GM12878 (cell line): ENCODE results near the gene RBM42. TPM values are rescaled to one million over a fixed set of nuclear protein-coding genes. Genes with fewer than 3 reads are reported as not detected.

ENCODE experiments used
- ATAC-seq: fragments of 200-7000 bp; cut with Tn5 transposase; 3 replicates; pipeline ENCODE4 v1.9.1; 2020; ENCODE audit warnings: mild to moderate bottlenecking, moderate library complexity
- BruUV-seq: library from RNA; stranded (reverse); fragments of 400-500 nt; replicated peaks from 2 replicates; lab custom pipeline; 2021; lab: Mats Ljungman, UMichigan
- CTCF ChIA-PET: fragments of 300-600 bp; sonication (Branson Sonifier 250); formaldehyde crosslinking; extraction: SDS; loops from one replicate; lab custom pipeline; 2021; ENCODE audit warnings: inconsistent platforms; lab: Yijun Ruan, JAX
- POLR2A ChIA-PET: fragments of 350-600 bp; formaldehyde crosslinking; extraction: SDS; loops from one replicate; lab custom pipeline; 2021; ENCODE audit warnings: inconsistent platforms; lab: Charles Lee
- RAD21 ChIA-PET: fragments of 300-600 bp; sonication (Branson Sonifier 250); formaldehyde crosslinking; loops from one replicate; lab custom pipeline; 2023; ENCODE audit warnings: antibody characterized with exemption; ENCODE audit not compliant: unreplicated experiment; lab: Charles Lee
- SMC1A ChIA-PET: fragments of 300-600 bp; sonication (Branson Sonifier 250); formaldehyde crosslinking; loops from one replicate; lab custom pipeline; 2023; ENCODE audit not compliant: unreplicated experiment, uncharacterized antibody; lab: Charles Lee
- DNase-seq: peaks from one replicate; pipeline ENCODE4 v3.0.0-alpha.2; 2011; ENCODE audit warnings: low read depth, low spot score
- FAIRE-seq: peaks from 3 replicates; lab custom pipeline; 2011; peaks lifted over from hg19 to GRCh38; lab: Jason Lieb, UNC
- H2AFZ ChIP-seq: 2 replicates; pipeline ENCODE4 v1.6.0; 2011; ENCODE audit warnings: low read depth, low read length, control low read depth; ENCODE audit not compliant: control insufficient read depth
- H3K27ac ChIP-seq: 2 replicates; pipeline ENCODE4 v1.5.1; 2011; ENCODE audit warnings: control low read depth; ENCODE audit not compliant: control insufficient read depth, insufficient read depth
- H3K27me3 ChIP-seq, 2 experiments: replicated peaks in 1 of 2; 2 replicates each; pipeline versions ENCODE4 v1.6.0 to v1.6.1; 2011; ENCODE audit warnings: low read length in 1 of 2; ENCODE audit not compliant: control insufficient read depth in 2 of 2, insufficient read depth in 2 of 2
- H3K36me3 ChIP-seq, 2 experiments: 2 replicates each; pipeline ENCODE4 v1.5.1; 2011; ENCODE audit warnings: low read length in 1 of 2; ENCODE audit not compliant: control insufficient read depth in 2 of 2, insufficient read depth in 2 of 2
- H3K4me1 ChIP-seq: 2 replicates; pipeline ENCODE4 v1.6.1; 2011; ENCODE audit warnings: mild to moderate bottlenecking, low read length, moderate library complexity, mixed read lengths; ENCODE audit not compliant: control insufficient read depth, insufficient read depth
- H3K4me2 ChIP-seq: 2 replicates; pipeline ENCODE4 v1.6.0; 2011; ENCODE audit warnings: control low read depth; ENCODE audit not compliant: control insufficient read depth, insufficient read depth
- H3K4me3 ChIP-seq: fragments of 200-600 bp; sonication (generic); 2 replicates; pipeline ENCODE4 v1.5.1; 2016
- H3K79me2 ChIP-seq: 2 replicates; pipeline ENCODE4 v1.6.0; 2011; ENCODE audit warnings: low read length; ENCODE audit not compliant: control insufficient read depth, insufficient read depth
- H3K9ac ChIP-seq: 2 replicates; pipeline ENCODE4 v1.8.0; 2011; ENCODE audit warnings: low read length, control low read depth, mixed read lengths; ENCODE audit not compliant: control insufficient read depth, insufficient read depth
- H3K9me3 ChIP-seq: replicated peaks from 3 replicates; pipeline ENCODE4 v1.5.1; 2011; ENCODE audit warnings: mild to moderate bottlenecking, low read length; ENCODE audit not compliant: control insufficient read depth, insufficient read depth
- H4K20me1 ChIP-seq: 2 replicates; pipeline ENCODE4 v1.6.0; 2011; ENCODE audit not compliant: control insufficient read depth, insufficient read depth
- BCLAF1 ChIP-seq: fragments of 450-650 bp; IDR thresholded peaks from 2 replicates; pipeline ENCODE4 v1.6.1; 2017; ENCODE audit warnings: antibody characterized with exemption, mild to moderate bottlenecking, moderate library complexity
- CEBPB ChIP-seq, 2 experiments: fragments of 150-350 bp in 1 of 2; IDR thresholded peaks; 2 replicates each; pipeline ENCODE4 v1.6.1; 2012 to 2014; ENCODE audit warnings: low read depth in 2 of 2, low read length in 2 of 2, borderline replicate concordance in 1 of 2, inconsistent platforms in 1 of 2
- IKZF1 ChIP-seq: fragments of 450-650 bp; conservative IDR thresholded peaks from 2 replicates; pipeline ENCODE4 v1.6.1; 2017; ENCODE audit warnings: antibody characterized with exemption, mild to moderate bottlenecking
- RAD21 ChIP-seq: IDR thresholded peaks from 2 replicates; pipeline ENCODE4 v1.6.1; 2011; ENCODE audit warnings: mild to moderate bottlenecking, low read depth, low read length, moderate library complexity; ENCODE audit not compliant: insufficient read depth
- SMC3 ChIP-seq: IDR thresholded peaks from 2 replicates; pipeline ENCODE4 v1.6.1; 2011; ENCODE audit warnings: low read length, improper control_type of control experiment, borderline replicate concordance
- SUZ12 ChIP-seq: fragments of 200-600 bp; sonication (generic); IDR thresholded peaks from one replicate; pipeline ENCODE4 v1.6.1; 2018; ENCODE audit warnings: antibody characterized with exemption, mild to moderate bottlenecking; ENCODE audit not compliant: unreplicated experiment
- WGBS: methylation state at CpG from one replicate; pipeline ENCODE4 v1.1.6; 2016; ENCODE audit warnings: low lambda C conversion rate; ENCODE audit not compliant: insufficient replicate concordance, insufficient coverage; ENCODE audit errors: missing lambda C conversion rate; 5-methylcytosine and 5-hydroxymethylcytosine counted together
- in situ Hi-C: fragments of 300-500 bp; cut with MboI; formaldehyde crosslinking; loops from 9 replicates; pipeline ENCODE4 v1.14.3; 2018; ENCODE audit warnings: mixed read lengths
- intact Hi-C: fragments of 100-400 bp; cut with micrococcal nuclease; formaldehyde crosslinking; loops from one replicate; pipeline ENCODE4 v1.14.2; 2022; ENCODE audit not compliant: unreplicated experiment
- polyA plus RNA-seq, 11 experiments: library from polyadenylated mRNA; depleted of rRNA in 4 of 11; unstranded in 6 of 11; stranded (reverse) in 5 of 11; fragments of >200 nt; fragmentation: Nextera tagmentation in 4 of 11; fragmentation: Illumina TruSeq in 1 of 11; extraction: Ambion mirVana in 4 of 11; extraction: Trizol in 1 of 11; gene quantifications; 1 replicate in 1 of 11; 2 replicates in 10 of 11; pipeline versions ENCODE4 v1.2.1 to v1.2.3, GENCODE V29; 2011 to 2016; ENCODE audit warnings: inconsistent platforms in 2 of 11, missing spikeins in 2 of 11, low read depth in 1 of 11
- total RNA-seq, 4 experiments: library from RNA; depleted of rRNA in 3 of 4; stranded (reverse); fragments of >200 nt in 3 of 4; fragmentation: Illumina TruSeq in 1 of 4; extraction: Trizol in 1 of 4; gene quantifications; 2 replicates each; pipeline versions ENCODE4 v1.2.1 to v1.2.3, GENCODE V29; 2013 to 2021
- TF ChIP-seq, protein P1 (sequence below), 3 experiments: IDR thresholded peaks in 2 of 3; conservative IDR thresholded peaks in 1 of 3; 2 replicates each; pipeline ENCODE4 v1.5.1; 2011; ENCODE audit warnings: low read depth in 3 of 3, low read length in 3 of 3, mild to moderate bottlenecking in 3 of 3, control low read depth in 2 of 3, moderate library complexity in 2 of 3, inconsistent platforms in 1 of 3, mixed read lengths in 1 of 3; ENCODE audit not compliant: control insufficient read depth in 2 of 3, insufficient read depth in 1 of 3; ENCODE audit errors: extremely low read depth in 1 of 3
- TF ChIP-seq, protein P2 (sequence below): IDR thresholded peaks from 2 replicates; pipeline ENCODE4 v1.6.1; 2012; ENCODE audit warnings: mild to moderate bottlenecking, low read depth, low read length

The RBM42 gene
- total and polyA plus RNA-seq, 10 of the 15 experiments (the other 5 are each of a cell fraction or from before 2014, with no cell fraction given), result 4.2 to 117 (median 48.5) TPM

DNA sequence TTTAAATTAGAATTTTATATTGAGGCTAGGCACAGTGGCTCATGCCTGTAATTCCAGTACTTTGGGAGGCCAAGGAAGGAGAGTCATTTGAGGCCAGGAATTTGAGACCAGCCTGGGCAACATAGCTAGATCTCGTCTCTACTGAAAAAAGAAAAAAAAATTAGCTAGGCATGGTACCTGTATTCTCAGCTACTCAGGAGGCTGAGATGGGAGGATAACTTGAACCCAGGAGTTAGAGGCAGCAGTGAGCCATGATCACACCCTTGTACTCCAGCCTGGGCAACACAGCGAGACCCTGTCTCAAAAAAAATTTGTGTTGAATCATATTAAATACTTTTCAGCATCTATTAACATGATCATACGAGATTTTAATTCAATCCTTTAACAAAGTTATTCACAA lies 38.0 kb upstream of the RBM42 start (continued):
- no peak for TF ChIP-seq BCLAF1
- TF ChIP-seq, all 136 proteins: peak for 0

DNA sequence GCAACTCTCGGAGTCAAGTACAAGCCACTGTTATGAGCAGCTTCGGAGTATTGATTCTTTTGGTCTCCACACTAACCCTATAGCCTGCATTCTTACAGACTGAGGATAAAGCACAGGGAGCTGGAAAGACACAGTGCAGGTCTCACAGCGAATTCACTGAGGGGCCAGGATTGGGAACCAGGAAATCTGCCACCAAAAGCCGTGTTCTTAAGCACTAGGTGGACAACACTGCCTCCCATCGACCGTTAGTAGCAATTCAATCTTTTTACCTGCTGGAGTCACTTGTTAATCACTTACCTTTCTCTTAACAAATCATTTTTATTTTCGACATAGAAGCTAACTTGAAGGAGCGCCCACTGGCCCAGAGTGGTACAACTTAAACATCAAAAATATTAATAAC lies 36.6 kb upstream of the RBM42 start:
- ChIA-PET POLR2A (interaction anchor here (0.5 to 1.8 kb wide), 3 partner anchors 29 to 179 kb away, joined by 5 to 10 read pairs (median 8); no protein-coding TSS in a partner anchor), CTCF (interaction anchor here (0.6 to 5.8 kb wide), 11 partner anchors 22 to 239 kb away, joined by 3 to 63 read pairs (median 4); no protein-coding TSS in a partner anchor), RAD21 (interaction anchor here (0.7 to 4.1 kb wide), 6 partner anchors 10 to 244 kb away, joined by 3 to 24 read pairs (median 4); partner anchors contain the start of gene COX6B1), SMC1A (interaction anchor here (1.1 to 4.6 kb wide), 5 partner anchors 12 to 342 kb away, joined by 3 to 28 read pairs (median 6); no protein-coding TSS in a partner anchor)
- in situ Hi-C loops, result no loop called here
- DNase-seq, result no peak
- Histone ChIP-seq H2AFZ (no peak overlapping the region), H3K27me3 (no peaks in the 10 kb centered on the region), H3K4me1 (no peaks in the 10 kb centered on the region; the same call in none of the 2 replicates), H4K20me1 (no peaks in the 10 kb centered on the region), H3K4me3 (no peak overlapping the region), H3K79me2 (no peaks in the 10 kb centered on the region), H3K9ac (no peak overlapping the region), H3K36me3 (no peaks in the 10 kb centered on the region), H3K27ac (no peak overlapping the region), H3K9me3 (no peaks in the 10 kb centered on the region), H3K4me2 (no peak overlapping the region)
- intact Hi-C loops, result loop anchor here (1.0 kb wide), 2 partner anchors 43 to 82 kb away; no protein-coding TSS in a partner anchor
- 22% methylated on average over 8 of the region's 8 CpGs for WGBS
- TF ChIP-seq SUZ12, result no peak
- peak; percentile 84 for TF ChIP-seq RAD21
- TF ChIP-seq, protein P1, sequence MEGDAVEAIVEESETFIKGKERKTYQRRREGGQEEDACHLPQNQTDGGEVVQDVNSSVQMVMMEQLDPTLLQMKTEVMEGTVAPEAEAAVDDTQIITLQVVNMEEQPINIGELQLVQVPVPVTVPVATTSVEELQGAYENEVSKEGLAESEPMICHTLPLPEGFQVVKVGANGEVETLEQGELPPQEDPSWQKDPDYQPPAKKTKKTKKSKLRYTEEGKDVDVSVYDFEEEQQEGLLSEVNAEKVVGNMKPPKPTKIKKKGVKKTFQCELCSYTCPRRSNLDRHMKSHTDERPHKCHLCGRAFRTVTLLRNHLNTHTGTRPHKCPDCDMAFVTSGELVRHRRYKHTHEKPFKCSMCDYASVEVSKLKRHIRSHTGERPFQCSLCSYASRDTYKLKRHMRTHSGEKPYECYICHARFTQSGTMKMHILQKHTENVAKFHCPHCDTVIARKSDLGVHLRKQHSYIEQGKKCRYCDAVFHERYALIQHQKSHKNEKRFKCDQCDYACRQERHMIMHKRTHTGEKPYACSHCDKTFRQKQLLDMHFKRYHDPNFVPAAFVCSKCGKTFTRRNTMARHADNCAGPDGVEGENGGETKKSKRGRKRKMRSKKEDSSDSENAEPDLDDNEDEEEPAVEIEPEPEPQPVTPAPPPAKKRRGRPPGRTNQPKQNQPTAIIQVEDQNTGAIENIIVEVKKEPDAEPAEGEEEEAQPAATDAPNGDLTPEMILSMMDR (IDR thresholded peaks at IDR 0.05 in 2 of 3, conservative IDR thresholded peaks at IDR 0.05 in 1 of 3; ENCODE audit: control insufficient read depth in 2 of 3, extremely low read depth in 1 of 3, insufficient read depth in 1 of 3, low read depth in 3 of 3, low read length in 3 of 3), result peak; percentile 64 to 74 (median 70); a peak in 5 of 6 replicates
- TF ChIP-seq, protein P2, sequence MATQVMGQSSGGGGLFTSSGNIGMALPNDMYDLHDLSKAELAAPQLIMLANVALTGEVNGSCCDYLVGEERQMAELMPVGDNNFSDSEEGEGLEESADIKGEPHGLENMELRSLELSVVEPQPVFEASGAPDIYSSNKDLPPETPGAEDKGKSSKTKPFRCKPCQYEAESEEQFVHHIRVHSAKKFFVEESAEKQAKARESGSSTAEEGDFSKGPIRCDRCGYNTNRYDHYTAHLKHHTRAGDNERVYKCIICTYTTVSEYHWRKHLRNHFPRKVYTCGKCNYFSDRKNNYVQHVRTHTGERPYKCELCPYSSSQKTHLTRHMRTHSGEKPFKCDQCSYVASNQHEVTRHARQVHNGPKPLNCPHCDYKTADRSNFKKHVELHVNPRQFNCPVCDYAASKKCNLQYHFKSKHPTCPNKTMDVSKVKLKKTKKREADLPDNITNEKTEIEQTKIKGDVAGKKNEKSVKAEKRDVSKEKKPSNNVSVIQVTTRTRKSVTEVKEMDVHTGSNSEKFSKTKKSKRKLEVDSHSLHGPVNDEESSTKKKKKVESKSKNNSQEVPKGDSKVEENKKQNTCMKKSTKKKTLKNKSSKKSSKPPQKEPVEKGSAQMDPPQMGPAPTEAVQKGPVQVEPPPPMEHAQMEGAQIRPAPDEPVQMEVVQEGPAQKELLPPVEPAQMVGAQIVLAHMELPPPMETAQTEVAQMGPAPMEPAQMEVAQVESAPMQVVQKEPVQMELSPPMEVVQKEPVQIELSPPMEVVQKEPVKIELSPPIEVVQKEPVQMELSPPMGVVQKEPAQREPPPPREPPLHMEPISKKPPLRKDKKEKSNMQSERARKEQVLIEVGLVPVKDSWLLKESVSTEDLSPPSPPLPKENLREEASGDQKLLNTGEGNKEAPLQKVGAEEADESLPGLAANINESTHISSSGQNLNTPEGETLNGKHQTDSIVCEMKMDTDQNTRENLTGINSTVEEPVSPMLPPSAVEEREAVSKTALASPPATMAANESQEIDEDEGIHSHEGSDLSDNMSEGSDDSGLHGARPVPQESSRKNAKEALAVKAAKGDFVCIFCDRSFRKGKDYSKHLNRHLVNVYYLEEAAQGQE, result no peak
- peak; percentile 69; the same call in 1 of the 2 replicates for TF ChIP-seq SMC3
- TF ChIP-seq IKZF1, result 0 out of 2 replicates have a peak, but pooled peaks have one; percentile 17
- no peak for TF ChIP-seq CEBPB (IDR thresholded peaks at IDR 0.05; ENCODE audit: borderline replicate concordance in 1 of 2, low read depth in 2 of 2, low read length in 2 of 2)
- ATAC-seq, result no peak
- FAIRE-seq, result peak; percentile 94
- no TSS peak for BruUV-seq
